ENCODE measurements around the gene ZBTB5. TPM values are rescaled to one million over a fixed set of nuclear protein-coding genes. Genes with fewer than 3 reads are reported as not detected.

The ZBTB5 gene
- total RNA-seq, 2 experiments from 2014 or later: 10.0 to 10.2 TPM

- peaks cover 17% of the 10 kb centered on the region for H3K4me1 Mint-ChIP-seq
- DNase-seq: no peak
- H3K27me3 Mint-ChIP-seq: peaks cover 2% of the 10 kb centered on the region
- ChIA-PET POLR2A (no interaction called here), CTCF (interaction anchor here (0.7 to 2.0 kb wide), 3 partner anchors 10 to 470 kb away, joined by 3 to 11 read pairs (median 3); partner anchors contain the start of gene POLR1E)
- H3K36me3 Mint-ChIP-seq (ENCODE audit: low read depth): no peaks in the 10 kb centered on the region
- no peaks in the 10 kb centered on the region for H3K9me3 Mint-ChIP-seq
- no peak overlapping the region for H3K4me3 Mint-ChIP-seq
- H3K27ac Mint-ChIP-seq: no peak overlapping the region
These were observed 51.9 kb downstream of the ZBTB5 start for GRCh38 chr9:37413311-37413710.

- ChIA-PET CTCF (interaction anchor here (0.6 to 2.0 kb wide), 6 partner anchors 9 to 960 kb away, joined by 3 to 11 read pairs (median 4); no protein-coding TSS in a partner anchor), POLR2A (no interaction called here)
- no peak overlapping the region for H3K4me3 Mint-ChIP-seq
- peaks cover 2% of the 10 kb centered on the region for H3K27me3 Mint-ChIP-seq
- peaks cover 17% of the 10 kb centered on the region for H3K4me1 Mint-ChIP-seq
- DNase-seq: no peak
- no peak overlapping the region for H3K27ac Mint-ChIP-seq
- H3K36me3 Mint-ChIP-seq (ENCODE audit: low read depth): no peaks in the 10 kb centered on the region
- H3K9me3 Mint-ChIP-seq: no peaks in the 10 kb centered on the region
These were observed 52.7 kb downstream of the ZBTB5 start for GRCh38 chr9:37412431-37413151.

GRCh38 chr9:37410969-37411785 is 54.1 kb downstream of the ZBTB5 start:
- CTCF ChIA-PET: interaction anchor here (0.5 to 2.0 kb wide), 8 partner anchors 10 to 538 kb away, joined by 3 to 7 read pairs (median 4); partner anchors contain the start of gene GRHPR
- H3K4me3 Mint-ChIP-seq: no peak overlapping the region

GRCh38 chr9:37410354-37410861 is 54.8 kb downstream of the ZBTB5 start:
- Mint-ChIP-seq H3K27ac (no peak overlapping the region), H3K4me1 (peaks cover 18% of the 10 kb centered on the region), H3K36me3 (ENCODE audit: low read depth) (no peaks in the 10 kb centered on the region), H3K27me3 (peaks cover 5% of the 10 kb centered on the region), H3K4me3 (no peak overlapping the region), H3K9me3 (no peaks in the 10 kb centered on the region)
- no peak for DNase-seq
- ChIA-PET POLR2A (no interaction called here), CTCF (interaction anchor here (1.1 to 2.0 kb wide), 5 partner anchors 14 to 537 kb away, joined by 4 to 7 read pairs (median 4); no protein-coding TSS in a partner anchor)

More at GRCh38 chr9:37410969-37411785, 54.1 kb downstream of the ZBTB5 start:
- Mint-ChIP-seq H3K27me3 (peaks cover 4% of the 10 kb centered on the region), H3K9me3 (no peaks in the 10 kb centered on the region), H3K4me1 (peaks cover 19% of the 10 kb centered on the region), H3K27ac (no peak overlapping the region), H3K36me3 (ENCODE audit: low read depth) (no peaks in the 10 kb centered on the region)
- POLR2A ChIA-PET: no interaction called here
- no peak for DNase-seq

- Mint-ChIP-seq H3K27ac (no peak overlapping the region), H3K4me1 (peaks cover 13% of the 10 kb centered on the region), H3K9me3 (no peaks in the 10 kb centered on the region), H3K36me3 (ENCODE audit: low read depth) (no peaks in the 10 kb centered on the region), H3K27me3 (peaks cover 9% of the 10 kb centered on the region), H3K4me3 (no peak overlapping the region)
- DNase-seq: peak; percentile 39
- ChIA-PET POLR2A (no interaction called here), CTCF (interaction anchor here (1.3 kb wide), 2 partner anchors 14 to 15 kb away, joined by 3 to 4 read pairs; no protein-coding TSS in a partner anchor)
These were observed 56.1 kb downstream of the ZBTB5 start for GRCh38 chr9:37408933-37409710.

GRCh38 chr9:37407468-37407867 is 57.8 kb downstream of the ZBTB5 start:
- POLR2A ChIA-PET: no interaction called here
- Mint-ChIP-seq H3K27ac (no peak overlapping the region), H3K9me3 (no peaks in the 10 kb centered on the region), H3K36me3 (ENCODE audit: low read depth) (no peaks in the 10 kb centered on the region), H3K27me3 (peaks cover 8% of the 10 kb centered on the region), H3K4me1 (peaks cover 13% of the 10 kb centered on the region), H3K4me3 (no peak overlapping the region)
- no peak for DNase-seq
- CTCF ChIA-PET: interaction anchor here (0.6 to 1.0 kb wide), 2 partner anchors 162 to 534 kb away, joined by 3 to 4 read pairs; no protein-coding TSS in a partner anchor

GRCh38 chr9:37406603-37407401 is 58.4 kb downstream of the ZBTB5 start:
- ChIA-PET CTCF (interaction anchor here (0.6 to 1.0 kb wide), 3 partner anchors 20 to 533 kb away, joined by 3 to 4 read pairs (median 3); no protein-coding TSS in a partner anchor), POLR2A (no interaction called here)
- no peaks in the 10 kb centered on the region for H3K36me3 Mint-ChIP-seq (ENCODE audit: low read depth)
- no peak for DNase-seq
- peaks cover 13% of the 10 kb centered on the region for H3K4me1 Mint-ChIP-seq
- no peak overlapping the region for H3K4me3 Mint-ChIP-seq
- H3K9me3 Mint-ChIP-seq: no peaks in the 10 kb centered on the region
- H3K27ac Mint-ChIP-seq: no peak overlapping the region
- H3K27me3 Mint-ChIP-seq: peaks cover 8% of the 10 kb centered on the region

GRCh38 chr9:37405764-37406380 is 59.4 kb downstream of the ZBTB5 start:
- DNase-seq: no peak
- no peak overlapping the region for H3K27ac Mint-ChIP-seq
- H3K4me1 Mint-ChIP-seq: peaks cover 11% of the 10 kb centered on the region
- POLR2A ChIA-PET: no interaction called here
- H3K4me3 Mint-ChIP-seq: no peak overlapping the region
- peaks cover 8% of the 10 kb centered on the region for H3K27me3 Mint-ChIP-seq
- CTCF ChIA-PET: no interaction called here
- no peaks in the 10 kb centered on the region for H3K9me3 Mint-ChIP-seq
- H3K36me3 Mint-ChIP-seq (ENCODE audit: low read depth): no peaks in the 10 kb centered on the region

GRCh38 chr9:37405350-37405749 is 59.9 kb downstream of the ZBTB5 start:
- Mint-ChIP-seq H3K4me1 (peaks cover 11% of the 10 kb centered on the region), H3K36me3 (ENCODE audit: low read depth) (no peaks in the 10 kb centered on the region), H3K9me3 (no peaks in the 10 kb centered on the region), H3K27me3 (peaks cover 8% of the 10 kb centered on the region), H3K4me3 (no peak overlapping the region), H3K27ac (no peak overlapping the region)
- ChIA-PET POLR2A (no interaction called here), CTCF (no interaction called here)
- DNase-seq: no peak

- Mint-ChIP-seq H3K27ac (no peak overlapping the region), H3K4me1 (peaks cover 7% of the 10 kb centered on the region), H3K4me3 (no peak overlapping the region), H3K27me3 (peaks cover 8% of the 10 kb centered on the region), H3K9me3 (no peaks in the 10 kb centered on the region), H3K36me3 (ENCODE audit: low read depth) (no peaks in the 10 kb centered on the region)
- ChIA-PET CTCF (no interaction called here), POLR2A (no interaction called here)
- no peak for DNase-seq
These were observed 60.7 kb downstream of the ZBTB5 start for GRCh38 chr9:37404590-37404989.

GRCh38 chr9:37399336-37399735 is 65.9 kb downstream of the ZBTB5 start:
- no peak overlapping the region for H3K4me3 Mint-ChIP-seq
- CTCF ChIA-PET: interaction anchor here (0.6 kb wide), 1 partner anchor 14 kb away, joined by 6 read pairs; no protein-coding TSS in a partner anchor
- H3K9me3 Mint-ChIP-seq: no peaks in the 10 kb centered on the region
- H3K36me3 Mint-ChIP-seq (ENCODE audit: low read depth): no peaks in the 10 kb centered on the region
- POLR2A ChIA-PET: no interaction called here
- H3K27me3 Mint-ChIP-seq: peaks cover 1% of the 10 kb centered on the region
- no peaks in the 10 kb centered on the region for H3K4me1 Mint-ChIP-seq
- H3K27ac Mint-ChIP-seq: no peak overlapping the region
- no peak for DNase-seq
